SH-SY5Y (cell line): ENCODE measurements around the gene FLYWCH1.

Experiments used
- GATA2 ChIP-seq: IDR thresholded peaks from 2 replicates; pipeline ENCODE4 v1.6.1; 2011; ENCODE audit warnings: mild to moderate bottlenecking, low read depth, low read length
- GATA3 ChIP-seq: IDR thresholded peaks from 2 replicates; pipeline ENCODE4 v1.6.1; 2011; ENCODE audit warnings: low read depth, mild to moderate bottlenecking, low read length, moderate library complexity

DNA sequence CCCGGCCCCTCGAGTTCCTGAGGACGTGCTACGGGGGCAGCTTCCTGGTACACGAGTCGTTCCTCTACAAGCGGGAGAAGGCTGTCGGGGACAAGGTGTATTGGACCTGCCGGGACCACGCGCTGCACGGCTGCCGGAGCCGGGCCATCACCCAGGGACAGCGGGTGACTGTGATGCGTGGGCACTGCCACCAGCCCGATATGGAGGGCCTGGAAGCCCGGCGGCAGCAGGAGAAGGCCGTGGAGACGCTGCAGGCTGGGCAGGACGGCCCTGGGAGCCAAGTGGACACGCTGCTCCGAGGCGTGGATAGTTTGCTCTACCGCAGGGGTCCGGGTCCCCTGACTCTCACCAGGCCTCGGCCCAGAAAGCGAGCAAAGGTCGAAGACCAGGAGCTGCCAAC lies 21.4 kb downstream of the FLYWCH1 start:
- TF ChIP-seq GATA2 (no peak), GATA3 (no peak)
